ENCODE measurements around the gene DENND4B. TPM values are rescaled to one million over a fixed set of nuclear protein-coding genes. Genes with fewer than 3 reads are reported as not detected.

DENND4B gene
- total RNA-seq, 1 donor = 27.5 TPM

GRCh38 chr1:153880962-153881361, 65.6 kb downstream of the DENND4B start:
- TF ChIP-seq CTCF (IDR thresholded peaks at IDR 0.05; ENCODE audit: extremely low read depth, low read depth, low read length) = no peak
- peak; percentile 92 for DNase-seq (ENCODE audit: insufficient read length, low spot score, missing footprints)
- Histone ChIP-seq H3K36me3 (ENCODE audit: insufficient read depth, low read length) (no peaks in the 10 kb centered on the region), H3K4me3 (ENCODE audit: insufficient read depth, low read length) (peak overlapping the region; percentile 65), H3K27me3 (ENCODE audit: insufficient read depth, low read length) (no peaks in the 10 kb centered on the region), H3K9me3 (ENCODE audit: low read depth, low read length) (no peaks in the 10 kb centered on the region), H3K27ac (ENCODE audit: low read depth, low read length) (peak overlapping the region; percentile 66), H2AFZ (ENCODE audit: low read length) (peak overlapping the region; percentile 20), H3K79me2 (ENCODE audit: insufficient read depth, low read length) (peaks cover 84% of the 10 kb centered on the region), H3K4me2 (ENCODE audit: insufficient read depth, low read length) (peak overlapping the region; percentile 84), H4K20me1 (ENCODE audit: insufficient read depth, low read length) (peaks cover 9% of the 10 kb centered on the region), H3K4me1 (ENCODE audit: insufficient read depth, low read length) (peaks cover 21% of the 10 kb centered on the region)

- no peak for TF ChIP-seq CTCF (IDR thresholded peaks at IDR 0.05; ENCODE audit: extremely low read depth, low read depth, low read length)
- Histone ChIP-seq H3K27me3 (ENCODE audit: insufficient read depth, low read length) (no peaks in the 10 kb centered on the region), H3K9me3 (ENCODE audit: low read depth, low read length) (no peaks in the 10 kb centered on the region), H3K4me3 (ENCODE audit: insufficient read depth, low read length) (no peak overlapping the region), H3K36me3 (ENCODE audit: insufficient read depth, low read length) (no peaks in the 10 kb centered on the region), H3K79me2 (ENCODE audit: insufficient read depth, low read length) (peaks cover 85% of the 10 kb centered on the region), H3K4me2 (ENCODE audit: insufficient read depth, low read length) (no peak overlapping the region), H4K20me1 (ENCODE audit: insufficient read depth, low read length) (peaks cover 14% of the 10 kb centered on the region), H2AFZ (ENCODE audit: low read length) (no peak overlapping the region), H3K4me1 (ENCODE audit: insufficient read depth, low read length) (peaks cover 21% of the 10 kb centered on the region), H3K27ac (ENCODE audit: low read depth, low read length) (no peak overlapping the region)
- no peak for DNase-seq (ENCODE audit: insufficient read length, low spot score, missing footprints)
Measured at GRCh38 chr1:153880024-153880423, 66.5 kb downstream of the DENND4B start.

Small RNAs within 50 kb of the gene (small RNA-seq; reads per million reads assigned to genes)
- gene AL831737.1 (not detected), gene MIR6737 (not detected)

Other genes with a start within 250 kb of the DENND4B start
- 42.4 and 42.7 TPM in 2 replicates for gene INTS3, start 218.7 kb downstream of the DENND4B start, total RNA-seq
- 9.4 and 13.8 TPM in 2 replicates for gene SLC27A3, start 171.3 kb downstream of the DENND4B start, total RNA-seq
- gene GATAD2B, start 23.7 kb downstream of the DENND4B start, total RNA-seq = 9.7 and 11.6 TPM in 2 replicates
- gene CRTC2, start 11.9 kb upstream of the DENND4B start, total RNA-seq = 4.7 and 6.8 TPM in 2 replicates
- 96.3 and 99.0 TPM in 2 replicates for gene SLC39A1, start 16.8 kb upstream of the DENND4B start, total RNA-seq
- gene CREB3L4, start 21.2 kb upstream of the DENND4B start, total RNA-seq = 7.2 and 8.8 TPM in 2 replicates
- 146 and 162 TPM in 2 replicates for gene JTB, start 31.0 kb upstream of the DENND4B start, total RNA-seq
- 72.0 and 78.4 TPM in 2 replicates for gene RAB13, start 39.6 kb upstream of the DENND4B start, total RNA-seq
- gene RPS27, start 44.0 kb upstream of the DENND4B start, total RNA-seq = 1,441 and 1,685 TPM in 2 replicates
- gene NUP210L, start 208.4 kb upstream of the DENND4B start, total RNA-seq = under 0.01 TPM in 2 replicates
- gene TPM3, start 245.4 kb upstream of the DENND4B start, total RNA-seq = 299 and 306 TPM in 2 replicates

All from osteoblast (primary cell).